Measurements from ENCODE around the gene VWA5B1.

DNA sequence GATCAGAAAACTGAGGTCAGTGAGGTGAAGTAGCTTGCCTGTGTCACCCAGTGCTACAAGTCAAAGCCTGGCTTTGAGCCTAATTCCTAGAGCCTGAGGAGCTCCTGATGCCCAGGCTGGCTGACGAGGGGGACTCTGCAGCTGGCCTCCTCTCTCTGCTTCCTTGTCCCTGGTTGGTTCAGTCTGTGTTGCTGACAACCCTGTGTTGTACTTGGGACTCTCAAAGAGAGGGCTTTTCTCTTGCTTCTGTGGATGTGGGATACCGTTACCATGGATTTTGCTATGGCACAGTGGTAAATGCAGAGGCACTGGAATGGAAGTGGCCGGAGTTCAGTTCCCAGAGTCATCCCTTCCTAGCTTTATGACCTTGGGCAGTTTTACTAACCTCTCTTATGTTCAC lies 8.0 kb downstream of the VWA5B1 start:
- TF ChIP-seq, protein P1, sequence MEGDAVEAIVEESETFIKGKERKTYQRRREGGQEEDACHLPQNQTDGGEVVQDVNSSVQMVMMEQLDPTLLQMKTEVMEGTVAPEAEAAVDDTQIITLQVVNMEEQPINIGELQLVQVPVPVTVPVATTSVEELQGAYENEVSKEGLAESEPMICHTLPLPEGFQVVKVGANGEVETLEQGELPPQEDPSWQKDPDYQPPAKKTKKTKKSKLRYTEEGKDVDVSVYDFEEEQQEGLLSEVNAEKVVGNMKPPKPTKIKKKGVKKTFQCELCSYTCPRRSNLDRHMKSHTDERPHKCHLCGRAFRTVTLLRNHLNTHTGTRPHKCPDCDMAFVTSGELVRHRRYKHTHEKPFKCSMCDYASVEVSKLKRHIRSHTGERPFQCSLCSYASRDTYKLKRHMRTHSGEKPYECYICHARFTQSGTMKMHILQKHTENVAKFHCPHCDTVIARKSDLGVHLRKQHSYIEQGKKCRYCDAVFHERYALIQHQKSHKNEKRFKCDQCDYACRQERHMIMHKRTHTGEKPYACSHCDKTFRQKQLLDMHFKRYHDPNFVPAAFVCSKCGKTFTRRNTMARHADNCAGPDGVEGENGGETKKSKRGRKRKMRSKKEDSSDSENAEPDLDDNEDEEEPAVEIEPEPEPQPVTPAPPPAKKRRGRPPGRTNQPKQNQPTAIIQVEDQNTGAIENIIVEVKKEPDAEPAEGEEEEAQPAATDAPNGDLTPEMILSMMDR (conservative IDR thresholded peaks at IDR 0.05): no peak
- no peak for TF ChIP-seq ZFX (IDR thresholded peaks at IDR 0.05)
